ENCODE measurements around the gene KATNBL1.
A peak's percentile ranks its signal among the peaks of the same experiment; 100 is the strongest.
"Not testable (repeated sequence)": the region's sequence is repeated elsewhere in the genome, so short reads cannot be mapped to it uniquely, and the experiment has no call there.

KATNBL1 gene

DNA sequence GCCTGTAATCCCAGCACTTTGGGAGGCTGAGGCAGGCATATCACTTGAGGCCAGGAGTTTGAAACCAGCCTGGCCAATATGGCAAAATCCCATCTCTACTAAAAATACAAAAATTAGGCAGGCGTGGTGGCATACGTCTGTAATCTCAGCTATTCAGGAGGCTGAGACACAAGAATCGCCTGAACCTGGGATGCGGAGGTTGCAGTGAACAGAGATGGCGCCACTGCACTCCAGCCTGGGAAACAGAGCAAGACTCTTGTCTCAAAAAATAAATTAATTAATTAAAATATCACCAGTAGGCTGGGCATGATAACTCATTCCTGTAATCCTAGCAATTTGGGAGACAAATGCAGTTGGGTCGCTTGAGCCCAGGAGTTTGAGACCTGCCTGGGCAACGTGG, 16.6 kb downstream of the KATNBL1 start:
- DNase-seq = not testable (repeated sequence)

DNA sequence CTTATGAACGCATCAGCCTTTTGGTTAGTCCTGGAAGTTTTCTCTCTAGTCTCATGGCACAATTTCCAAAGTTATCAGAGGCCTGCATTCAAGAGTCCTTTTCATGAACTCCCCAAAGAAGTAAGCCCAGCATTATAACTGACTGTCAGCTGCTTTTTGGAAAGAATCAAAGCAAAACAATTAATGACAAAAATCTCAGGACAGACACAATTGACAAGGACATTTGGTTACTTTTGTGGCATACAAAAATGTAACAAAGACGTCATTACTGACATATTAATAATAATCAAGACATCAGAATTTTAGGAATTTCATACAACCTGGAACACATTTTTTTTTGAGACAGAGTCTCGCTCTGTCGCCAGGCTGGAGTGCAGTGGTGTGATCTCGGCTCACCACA, 21.2 kb downstream of the KATNBL1 start:
- no peak for DNase-seq

GRCh38 chr15:34185666-34186065, 24.2 kb downstream of the KATNBL1 start:
- no peak for DNase-seq

DNA sequence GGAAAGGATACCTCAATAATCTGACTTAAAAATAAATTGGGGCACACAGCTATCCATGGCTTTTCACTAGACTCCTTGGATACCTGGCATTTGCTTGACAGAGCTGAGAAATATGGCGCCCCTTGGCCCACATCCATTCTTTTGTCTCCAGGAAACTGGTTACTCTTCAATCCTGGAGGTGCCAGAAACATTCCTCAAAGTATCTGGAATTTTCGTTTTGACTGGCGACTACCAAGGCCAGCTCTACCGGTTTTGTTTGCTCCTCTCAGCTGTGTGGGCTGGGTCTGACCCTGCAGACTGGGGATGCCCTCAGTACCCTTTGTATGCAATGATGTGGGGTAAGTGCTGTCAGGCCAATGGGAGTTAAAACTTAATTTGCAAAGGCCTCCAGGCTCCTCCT, 27.0 kb downstream of the KATNBL1 start:
- no peak for DNase-seq

DNA sequence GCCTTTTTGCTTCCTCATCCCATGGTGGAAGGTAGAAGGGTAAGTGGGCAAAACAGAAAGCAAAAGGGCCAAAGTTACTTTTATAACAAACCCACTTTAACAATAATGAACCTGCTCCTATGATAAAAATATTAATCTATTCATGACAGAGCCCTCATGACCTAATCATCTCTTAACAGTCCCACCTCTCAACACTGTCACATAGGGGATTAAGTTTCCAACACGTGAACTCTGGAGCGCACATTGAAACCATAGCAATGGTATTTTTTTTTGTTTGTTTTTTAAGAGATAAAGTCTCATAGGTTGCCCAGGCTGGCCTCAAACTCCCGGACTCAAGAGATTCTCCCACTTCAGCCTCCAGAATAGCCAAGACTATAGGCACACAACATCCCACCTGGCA, 30.7 kb downstream of the KATNBL1 start:
- DNase-seq = no peak

DNA sequence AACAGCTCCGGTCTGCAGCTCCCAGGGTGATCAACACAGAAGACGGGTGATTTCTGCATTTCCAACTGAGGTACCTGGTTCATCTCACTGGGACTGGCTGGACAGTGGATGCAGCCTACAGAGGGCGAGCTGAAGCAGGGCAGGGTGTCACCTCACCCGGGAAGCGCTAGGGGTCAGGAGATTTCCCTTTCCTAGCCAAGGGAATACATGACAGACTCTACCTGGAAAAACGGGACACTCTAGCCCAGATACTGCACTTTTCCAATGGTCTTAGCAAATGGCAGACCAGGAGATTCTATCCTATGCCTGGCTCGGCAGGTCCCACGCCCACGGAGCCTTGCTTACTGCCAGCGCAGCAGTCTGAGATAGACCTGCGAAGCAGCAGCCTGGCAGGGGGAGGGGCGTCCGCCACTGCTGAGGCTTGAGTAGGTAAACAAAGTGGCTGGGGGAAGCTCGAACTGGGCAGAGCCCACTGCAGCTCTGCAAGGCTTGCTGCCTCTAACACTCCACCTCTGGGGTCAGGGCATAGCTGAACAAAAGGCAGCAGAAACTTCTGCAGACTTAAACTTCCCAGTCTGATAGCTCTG, 43.8 kb downstream of the KATNBL1 start:
- not testable (repeated sequence) for DNase-seq

DNA sequence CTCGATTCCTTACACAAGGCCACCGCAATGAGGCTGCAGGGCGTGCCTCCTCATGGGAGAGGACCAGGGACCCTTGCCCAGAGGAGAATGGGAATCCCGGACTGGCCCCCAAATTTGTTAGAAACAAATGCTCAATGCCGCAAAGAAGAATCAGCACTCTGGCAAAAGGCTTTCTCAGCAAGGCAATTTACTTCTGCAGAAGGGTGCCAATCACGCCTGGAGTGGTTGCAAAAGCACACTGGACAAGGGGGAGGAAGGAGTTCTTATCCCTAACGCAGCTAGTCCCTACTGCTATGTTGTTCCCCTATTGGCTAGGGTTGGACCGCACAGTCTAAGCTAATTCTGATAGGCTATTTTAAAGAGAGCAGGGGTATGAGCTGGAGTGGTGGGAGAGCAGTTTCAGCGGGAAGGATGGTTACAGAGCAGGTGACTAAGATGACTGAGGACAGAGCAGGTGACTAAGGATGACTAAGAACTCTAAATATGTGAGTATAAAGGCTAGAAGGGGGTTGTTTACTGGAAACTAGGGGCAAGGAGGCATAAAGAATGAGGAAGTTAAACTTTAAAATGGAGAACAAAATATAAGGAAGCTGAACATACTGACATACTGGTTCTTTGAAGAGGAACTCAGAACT, 48.5 kb downstream of the KATNBL1 start:
- DNase-seq = no peak

- no peak for DNase-seq
Observed at GRCh38 chr15:34160735-34161134, 49.2 kb downstream of the KATNBL1 start.

DNA sequence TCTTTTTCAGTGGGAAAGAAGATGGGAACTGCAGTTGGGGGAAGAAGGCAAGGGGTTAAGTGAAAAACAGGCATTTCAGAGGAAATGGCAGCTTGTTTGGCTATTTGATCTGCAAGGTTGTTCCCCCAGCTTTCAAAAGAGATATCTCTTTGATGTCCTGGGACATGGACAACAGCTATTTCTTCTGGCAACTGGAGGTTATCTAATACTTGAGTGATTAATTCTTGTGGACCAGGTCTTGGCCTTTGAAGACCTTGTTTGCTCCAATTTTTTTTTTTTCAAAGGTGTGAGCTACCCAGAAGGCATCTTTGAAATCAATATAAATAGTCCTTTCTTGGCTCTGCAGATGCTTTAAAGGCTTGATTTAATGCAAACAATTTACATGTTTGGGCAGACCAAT, 51.5 kb downstream of the KATNBL1 start:
- no peak for DNase-seq

DNA sequence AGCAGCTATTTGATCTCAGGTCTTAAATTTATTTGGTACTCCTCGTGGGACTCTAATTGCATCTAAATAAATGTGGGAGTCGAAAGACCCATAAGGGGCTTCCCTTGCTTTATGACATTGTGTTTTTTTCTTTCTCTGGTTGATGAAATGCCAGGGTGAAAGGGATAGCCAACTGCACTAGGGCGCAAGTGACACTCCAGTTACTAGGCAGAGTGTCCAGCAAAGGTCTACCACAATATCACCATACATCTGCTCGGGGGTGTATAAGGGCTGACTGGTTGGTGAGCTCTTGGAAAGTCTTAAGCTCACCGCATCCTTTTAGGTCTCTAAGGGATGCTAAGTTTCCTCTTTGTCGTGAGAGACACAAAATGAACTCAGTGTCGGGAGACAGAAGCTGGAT, 54.0 kb downstream of the KATNBL1 start:
- DNase-seq = no peak

DNA sequence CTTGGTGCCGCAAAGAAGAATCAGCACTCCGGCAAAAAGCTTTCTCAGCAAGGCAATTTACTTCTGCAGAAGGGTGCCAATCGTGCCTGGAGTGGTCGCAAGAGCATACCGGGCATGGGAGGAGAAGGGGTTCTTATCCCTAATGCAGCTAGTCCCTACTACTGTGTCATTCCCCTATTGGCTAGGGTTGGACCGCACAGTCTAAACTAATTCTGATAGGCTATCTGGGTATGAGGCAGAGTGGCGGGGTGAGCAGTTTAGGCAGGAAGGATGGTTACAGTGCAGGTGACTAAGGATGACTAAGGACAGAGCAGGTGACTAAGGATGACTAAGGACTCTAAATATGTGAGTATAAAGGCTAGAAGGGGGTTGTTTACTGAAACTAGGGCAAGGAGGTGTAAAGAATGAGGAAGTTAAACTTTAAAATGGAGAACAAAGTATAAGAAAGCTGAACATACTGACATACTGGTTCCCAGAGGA, 55.1 kb downstream of the KATNBL1 start:
- no peak for DNase-seq

GRCh38 chr15:34147371-34148140, 62.3 kb downstream of the KATNBL1 start:
- DNase-seq = no peak

DNA sequence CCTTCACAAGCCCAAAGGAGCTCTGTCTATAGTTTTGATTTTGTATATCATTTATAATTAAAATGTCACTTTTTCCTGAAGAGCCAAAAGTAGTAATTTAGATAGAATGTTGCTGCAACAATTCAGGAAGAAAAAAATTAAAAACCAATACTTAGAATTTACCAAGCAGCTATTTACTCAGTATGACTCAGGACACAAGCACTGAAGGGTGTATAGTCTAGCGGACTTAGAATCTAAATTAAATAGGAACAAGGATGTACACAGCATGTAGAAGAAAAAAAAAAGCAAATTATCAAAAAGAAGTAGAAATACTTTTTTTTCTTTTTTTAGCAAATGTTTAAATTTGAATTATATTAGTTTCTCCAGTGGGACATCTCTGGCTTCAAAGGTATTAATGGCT, 76.4 kb downstream of the KATNBL1 start:
- DNase-seq = no peak

GRCh38 chr15:34132881-34133280, 77.0 kb downstream of the KATNBL1 start:
- no peak for DNase-seq

- no peak for DNase-seq
Observed at GRCh38 chr15:34128898-34129297, 81.0 kb downstream of the KATNBL1 start.

- DNase-seq = peak; percentile 31
Observed at GRCh38 chr15:34126522-34126921, 83.4 kb downstream of the KATNBL1 start.

GRCh38 chr15:34125945-34126344, 84.0 kb downstream of the KATNBL1 start:
- no peak for DNase-seq

DNA sequence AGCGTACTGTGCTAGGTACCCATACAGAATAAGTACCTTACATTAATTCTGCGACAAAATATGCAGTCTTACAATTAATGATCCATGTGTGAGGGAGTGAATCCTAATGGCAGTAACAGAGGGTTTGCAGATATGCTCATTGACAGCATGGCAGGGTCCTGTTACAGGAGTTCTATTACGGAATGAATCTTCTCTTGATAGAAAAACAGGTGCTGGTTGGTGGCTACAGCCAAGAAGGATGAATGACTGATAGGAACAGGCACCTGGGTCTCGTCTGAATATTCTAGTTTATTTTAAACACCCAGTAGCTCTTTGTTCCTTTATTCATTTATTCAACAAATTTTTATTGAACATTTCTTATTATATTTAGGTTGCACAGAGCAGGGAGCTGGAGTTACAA, 85.2 kb downstream of the KATNBL1 start:
- DNase-seq = no peak

DNA sequence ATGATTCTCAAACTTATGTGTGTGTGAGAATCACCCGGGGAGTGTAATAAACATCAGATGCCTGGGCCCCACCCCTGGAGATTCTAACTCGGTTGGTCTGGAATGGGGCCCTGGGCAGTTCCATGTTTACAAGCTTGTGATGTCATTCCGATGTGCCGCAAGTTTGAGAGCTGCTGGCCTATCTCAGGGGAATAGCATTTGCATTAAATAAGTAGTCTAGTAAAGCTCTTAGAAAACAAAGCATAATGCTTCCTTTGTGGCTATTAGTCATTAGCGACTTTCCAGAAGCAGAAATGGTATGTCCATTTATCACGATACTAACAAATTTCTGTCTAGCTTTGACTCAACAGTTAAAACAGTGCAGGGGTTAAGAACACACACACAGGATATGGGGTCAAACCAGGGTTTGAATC, 87.1 kb downstream of the KATNBL1 start:
- DNase-seq = no peak

- DNase-seq = not testable (repeated sequence)
Observed at GRCh38 chr15:34121786-34122185, 88.1 kb downstream of the KATNBL1 start.

DNA sequence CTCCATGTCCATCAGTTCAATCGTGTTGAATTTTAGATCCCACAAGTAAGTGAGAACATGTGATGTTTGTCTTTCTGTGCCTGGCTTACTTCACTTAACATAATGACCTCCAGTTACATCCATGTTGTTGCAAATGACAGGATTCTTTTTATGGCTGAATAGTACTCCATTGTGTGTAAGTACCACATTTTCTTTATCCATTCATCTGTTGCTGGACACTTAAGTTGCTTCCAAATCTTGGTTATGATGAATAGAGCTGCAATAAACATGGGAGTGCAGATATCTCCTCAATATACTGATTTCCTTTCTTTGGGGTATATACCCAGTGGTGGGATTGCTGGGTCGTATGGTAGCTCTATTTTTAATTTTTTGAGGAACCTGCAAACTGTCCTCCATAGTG, 89.5 kb downstream of the KATNBL1 start:
- DNase-seq = not testable (repeated sequence)

GRCh38 chr15:34119291-34119690, 90.6 kb downstream of the KATNBL1 start:
- peak; percentile 2 for DNase-seq

- no peak for DNase-seq
Observed at GRCh38 chr15:34116620-34117019, 93.3 kb downstream of the KATNBL1 start.

- no peak for DNase-seq
Observed at GRCh38 chr15:34114739-34115138, 95.2 kb downstream of the KATNBL1 start.

Data from NCI-H2227 treated with DMSO at 0.1 percent for 48 hours (cell line).